ENCODE results near the gene CCDC112. TPM values are rescaled to one million over a fixed set of nuclear protein-coding genes. Genes with fewer than 3 reads are reported as not detected.

The CCDC112 gene
- total and polyA plus RNA-seq, 9 of the 15 experiments (the other 6 are each of a cell fraction or from before 2014, with no cell fraction given) = 3.3 to 15.3 (median 7.4) TPM

DNA sequence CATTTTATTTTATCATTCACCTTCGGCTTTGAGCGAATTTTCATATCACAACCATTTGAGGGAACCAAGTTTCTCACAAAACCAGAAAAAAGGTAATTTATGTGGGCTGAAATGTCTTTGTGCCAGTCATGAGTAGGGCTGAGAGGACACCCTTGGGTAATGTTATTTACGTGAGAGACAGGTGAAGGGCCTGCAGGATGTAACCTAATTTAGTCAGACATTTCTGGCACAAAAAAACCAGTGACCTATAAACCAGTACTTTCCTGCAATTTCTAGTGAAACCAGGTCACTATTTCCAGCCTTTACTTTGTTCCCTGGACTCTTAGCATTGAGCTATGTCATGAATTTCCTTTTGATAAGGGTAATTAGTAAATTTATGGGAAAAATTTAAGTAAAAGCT lies 17.2 kb upstream of the CCDC112 start:
- no peak overlapping the region for H3K4me3 ChIP-seq
- TF ChIP-seq BRF1 (IDR thresholded peaks at IDR 0.05; ENCODE audit: borderline replicate concordance, extremely low read depth, insufficient read length) = no peak
- TF ChIP-seq FOXK1 (CRISPR knock-in tag; IDR thresholded peaks at IDR 0.05; ENCODE audit: borderline replicate concordance) = no peak
- DNase-seq (ENCODE audit: extremely low read depth in 1 of 4, low spot score in 3 of 4) (no peak), ATAC-seq (no peak), FAIRE-seq (no peak)
- intact Hi-C loops (cut with micrococcal nuclease) (no loop called here), in situ Hi-C loops (cut with MboI) (no loop called here)
- H3K36me3 ChIP-seq (ENCODE audit: control insufficient read depth, insufficient read depth, low read length) = no peaks in the 10 kb centered on the region
- 5% methylated on average over 3 of the region's 3 CpGs for WGBS (ENCODE audit: insufficient coverage, low coverage, missing lambda C conversion rate)
- POLR2A ChIA-PET = no interaction called here
- BruUV-seq (replicated peaks) = no TSS peak
- CTCF ChIA-PET (ENCODE audit: low intra/inter-chr PET ratio) = no interaction called here
- no peak overlapping the region for H3K4me2 ChIP-seq (ENCODE audit: insufficient read depth, low read length)
- H3K4me1 ChIP-seq (replicated peaks in 1 of 2; ENCODE audit: control insufficient read depth in 2 of 2, insufficient read depth in 2 of 2, low read length in 2 of 2) = no peaks in the 10 kb centered on the region
- H3K27ac ChIP-seq (ENCODE audit: extremely low read depth, low read depth, low read length) = no peak overlapping the region
- no peaks in the 10 kb centered on the region for H4K20me1 ChIP-seq (replicated peaks; ENCODE audit: control insufficient read depth, insufficient read depth, low read length)
- no peaks in the 10 kb centered on the region for H3K27me3 ChIP-seq (ENCODE audit: control insufficient read depth in 2 of 2, insufficient read depth in 2 of 2, low read length in 2 of 2)
- H3K9me1 ChIP-seq (ENCODE audit: control insufficient read depth, insufficient read depth, low read length) = no peaks in the 10 kb centered on the region
- no peak overlapping the region for H3K9ac ChIP-seq (ENCODE audit: insufficient read depth in 1 of 2, low read depth in 2 of 2, low read length in 2 of 2)
- H3K9me3 ChIP-seq (replicated peaks; ENCODE audit: control insufficient read depth, insufficient read depth, low read depth, low read length) = no peaks in the 10 kb centered on the region
- no peaks in the 10 kb centered on the region for H3K79me2 ChIP-seq (ENCODE audit: control insufficient read depth, insufficient read depth, low read length)
- no peak overlapping the region for H2AFZ ChIP-seq (ENCODE audit: low read depth, low read length)

- H2AFZ ChIP-seq (ENCODE audit: low read depth, low read length) = no peak overlapping the region
- TF ChIP-seq, protein P1, sequence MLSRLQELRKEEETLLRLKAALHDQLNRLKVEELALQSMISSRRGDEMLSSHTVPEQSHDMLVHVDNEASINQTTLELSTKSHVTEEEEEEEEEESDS (CRISPR knock-in tag; IDR thresholded peaks at IDR 0.05) = no peak
- no peak for TF ChIP-seq GATAD2B (IDR thresholded peaks at IDR 0.05; ENCODE audit: borderline replicate concordance)
- TF ChIP-seq MYNN (IDR thresholded peaks at IDR 0.05) = no peak
- no peak for TF ChIP-seq MYNN (CRISPR knock-in tag; IDR thresholded peaks at IDR 0.05)
- no peak for TF ChIP-seq ASH1L (IDR thresholded peaks at IDR 0.05; ENCODE audit: borderline replicate concordance, low read depth, partially characterized antibody)
- TF ChIP-seq SMARCE1 (IDR thresholded peaks at IDR 0.05) = no peak
- TF ChIP-seq, protein P2, sequence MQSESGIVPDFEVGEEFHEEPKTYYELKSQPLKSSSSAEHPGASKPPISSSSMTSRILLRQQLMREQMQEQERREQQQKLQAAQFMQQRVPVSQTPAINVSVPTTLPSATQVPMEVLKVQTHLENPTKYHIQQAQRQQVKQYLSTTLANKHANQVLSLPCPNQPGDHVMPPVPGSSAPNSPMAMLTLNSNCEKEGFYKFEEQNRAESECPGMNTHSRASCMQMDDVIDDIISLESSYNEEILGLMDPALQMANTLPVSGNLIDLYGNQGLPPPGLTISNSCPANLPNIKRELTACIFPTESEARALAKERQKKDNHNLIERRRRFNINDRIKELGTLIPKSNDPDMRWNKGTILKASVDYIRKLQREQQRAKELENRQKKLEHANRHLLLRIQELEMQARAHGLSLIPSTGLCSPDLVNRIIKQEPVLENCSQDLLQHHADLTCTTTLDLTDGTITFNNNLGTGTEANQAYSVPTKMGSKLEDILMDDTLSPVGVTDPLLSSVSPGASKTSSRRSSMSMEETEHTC (IDR thresholded peaks at IDR 0.05) = no peak
- no peak for TF ChIP-seq GATAD2A (IDR thresholded peaks at IDR 0.05)
- TF ChIP-seq ZFP36 (IDR thresholded peaks at IDR 0.05; ENCODE audit: low read depth, low read length, partially characterized antibody) = no peak
- TF ChIP-seq E2F3 (CRISPR knock-in tag; IDR thresholded peaks at IDR 0.05) = no peak
- TF ChIP-seq ZNF436 (CRISPR knock-in tag; IDR thresholded peaks at IDR 0.05) = no peak
- TF ChIP-seq, protein P3, sequence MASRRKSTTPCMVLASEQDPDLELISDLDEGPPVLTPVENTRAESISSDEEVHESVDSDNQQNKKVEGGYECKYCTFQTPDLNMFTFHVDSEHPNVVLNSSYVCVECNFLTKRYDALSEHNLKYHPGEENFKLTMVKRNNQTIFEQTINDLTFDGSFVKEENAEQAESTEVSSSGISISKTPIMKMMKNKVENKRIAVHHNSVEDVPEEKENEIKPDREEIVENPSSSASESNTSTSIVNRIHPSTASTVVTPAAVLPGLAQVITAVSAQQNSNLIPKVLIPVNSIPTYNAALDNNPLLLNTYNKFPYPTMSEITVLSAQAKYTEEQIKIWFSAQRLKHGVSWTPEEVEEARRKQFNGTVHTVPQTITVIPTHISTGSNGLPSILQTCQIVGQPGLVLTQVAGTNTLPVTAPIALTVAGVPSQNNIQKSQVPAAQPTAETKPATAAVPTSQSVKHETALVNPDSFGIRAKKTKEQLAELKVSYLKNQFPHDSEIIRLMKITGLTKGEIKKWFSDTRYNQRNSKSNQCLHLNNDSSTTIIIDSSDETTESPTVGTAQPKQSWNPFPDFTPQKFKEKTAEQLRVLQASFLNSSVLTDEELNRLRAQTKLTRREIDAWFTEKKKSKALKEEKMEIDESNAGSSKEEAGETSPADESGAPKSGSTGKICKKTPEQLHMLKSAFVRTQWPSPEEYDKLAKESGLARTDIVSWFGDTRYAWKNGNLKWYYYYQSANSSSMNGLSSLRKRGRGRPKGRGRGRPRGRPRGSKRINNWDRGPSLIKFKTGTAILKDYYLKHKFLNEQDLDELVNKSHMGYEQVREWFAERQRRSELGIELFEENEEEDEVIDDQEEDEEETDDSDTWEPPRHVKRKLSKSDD (conservative IDR thresholded peaks at IDR 0.05; ENCODE audit: low read length) = no peak
- TF ChIP-seq ZNF766 (CRISPR knock-in tag; conservative IDR thresholded peaks at IDR 0.05) = no peak
These were observed 16.6 kb upstream of the CCDC112 start for GRCh38 chr5:115313052-115313451.

More at GRCh38 chr5:115313052-115313451, 16.6 kb upstream of the CCDC112 start:
- no peak for FAIRE-seq
- H3K9me1 ChIP-seq (ENCODE audit: control insufficient read depth, insufficient read depth, low read length) = no peaks in the 10 kb centered on the region
- no peak overlapping the region for H3K4me2 ChIP-seq (ENCODE audit: insufficient read depth, low read length)
- POLR2A ChIA-PET = no interaction called here
- H3K9me3 ChIP-seq (replicated peaks; ENCODE audit: control insufficient read depth, insufficient read depth, low read depth, low read length) = no peaks in the 10 kb centered on the region
- H3K27ac ChIP-seq (ENCODE audit: extremely low read depth, low read depth, low read length) = no peak overlapping the region
- no peaks in the 10 kb centered on the region for H3K36me3 ChIP-seq (ENCODE audit: control insufficient read depth, insufficient read depth, low read length)
- intact Hi-C loops (cut with micrococcal nuclease) = no loop called here
- no peaks in the 10 kb centered on the region for H4K20me1 ChIP-seq (replicated peaks; ENCODE audit: control insufficient read depth, insufficient read depth, low read length)
- H3K27me3 ChIP-seq (ENCODE audit: control insufficient read depth in 2 of 2, insufficient read depth in 2 of 2, low read length in 2 of 2) = no peaks in the 10 kb centered on the region
- ATAC-seq = no peak
- CTCF ChIA-PET (ENCODE audit: low intra/inter-chr PET ratio) = interaction anchor here (0.6 kb wide), 1 partner anchor 261 kb away, joined by 3 read pairs; no protein-coding TSS in a partner anchor
- no peak overlapping the region for H3K9ac ChIP-seq (ENCODE audit: insufficient read depth in 1 of 2, low read depth in 2 of 2, low read length in 2 of 2)
- 0% methylated on average over 2 of the region's 2 CpGs for WGBS (ENCODE audit: insufficient coverage, low coverage, missing lambda C conversion rate)
- in situ Hi-C loops (cut with MboI) = no loop called here
- no TSS peak for BruUV-seq (replicated peaks)
- no peaks in the 10 kb centered on the region for H3K4me1 ChIP-seq (replicated peaks in 1 of 2; ENCODE audit: control insufficient read depth in 2 of 2, insufficient read depth in 2 of 2, low read length in 2 of 2)
- DNase-seq (ENCODE audit: extremely low read depth in 1 of 4, low spot score in 3 of 4) = no peak
- no peak overlapping the region for H3K4me3 ChIP-seq
- no peaks in the 10 kb centered on the region for H3K79me2 ChIP-seq (ENCODE audit: control insufficient read depth, insufficient read depth, low read length)

Measured in K562 (cell line).